K562 (cell line): ENCODE results near the gene P2RY14.

ENCODE experiments used
- FOXK1 ChIP-seq: sonication (generic); formaldehyde crosslinking; IDR thresholded peaks from 2 replicates; pipeline ENCODE4 v1.8.0; 2022; ENCODE audit warnings: missing genetic modification reagents, mild to moderate bottlenecking, borderline replicate concordance
- GABPA ChIP-seq: fragments of 200-800 bp; sonication (Bioruptor generic); conservative IDR thresholded peaks from 2 replicates; pipeline ENCODE4 v1.6.1; 2016; ENCODE audit warnings: low read depth, missing genetic modification characterization, missing compliant biosample characterization
- NR3C1 ChIP-seq: sonication (generic); formaldehyde crosslinking; IDR thresholded peaks from 2 replicates; pipeline ENCODE4 v1.8.1; 2022; ENCODE audit warnings: missing genetic modification reagents
- TARDBP ChIP-seq: fragments of 450-650 bp; IDR thresholded peaks from 2 replicates; pipeline ENCODE4 v1.6.1; 2016
- TEAD4 ChIP-seq, 2 experiments: sonication (generic) in 1 of 2; formaldehyde crosslinking in 1 of 2; IDR thresholded peaks; 2 replicates each; pipeline versions ENCODE4 v1.6.1 to v1.8.0; 2012 to 2022; ENCODE audit warnings: borderline replicate concordance in 1 of 2, inconsistent platforms in 1 of 2, low read length in 1 of 2, mild to moderate bottlenecking in 1 of 2, missing genetic modification reagents in 1 of 2
- TF ChIP-seq, protein P1 (sequence below): sonication (generic); formaldehyde crosslinking; IDR thresholded peaks from 2 replicates; pipeline ENCODE4 v1.8.1; 2022; ENCODE audit warnings: missing genetic modification reagents
- TF ChIP-seq, protein P2 (sequence below), 2 experiments: fragments of 450-650 bp in 1 of 2; sonication (generic) in 1 of 2; formaldehyde crosslinking; conservative IDR thresholded peaks; 2 replicates each; pipeline versions ENCODE4 v1.4.0 to v1.8.1; 2020 to 2022; ENCODE audit warnings: mild to moderate bottlenecking in 1 of 2, missing genetic modification reagents in 1 of 2
- TF ChIP-seq, protein P3 (sequence below): sonication (generic); formaldehyde crosslinking; IDR thresholded peaks from 2 replicates; pipeline ENCODE4 v1.4.0; 2020; ENCODE audit warnings: mild to moderate bottlenecking, missing genetic modification reagents
- TF ChIP-seq, protein P4 (sequence below), 2 experiments: fragments of 450-650 bp in 1 of 2; sonication (generic) in 1 of 2; formaldehyde crosslinking in 1 of 2; IDR thresholded peaks; 2 replicates each; pipeline versions ENCODE4 v1.7.1 to v1.9.0; 2016 to 2022; ENCODE audit warnings: inconsistent platforms in 1 of 2, mild to moderate bottlenecking in 1 of 2, missing genetic modification reagents in 1 of 2
- TF ChIP-seq, protein P5 (sequence below), 3 experiments: IDR thresholded peaks in 2 of 3; conservative IDR thresholded peaks in 1 of 3; 2 replicates each; pipeline ENCODE4 v1.5.1; 2011 to 2012; ENCODE audit warnings: low read length in 3 of 3, mild to moderate bottlenecking in 3 of 3, control low read depth in 2 of 3, improper control_type of control experiment in 1 of 3, inconsistent platforms in 1 of 3, low read depth in 1 of 3, mixed read lengths in 1 of 3, moderate library complexity in 1 of 3; ENCODE audit not compliant: insufficient read depth in 2 of 3

DNA sequence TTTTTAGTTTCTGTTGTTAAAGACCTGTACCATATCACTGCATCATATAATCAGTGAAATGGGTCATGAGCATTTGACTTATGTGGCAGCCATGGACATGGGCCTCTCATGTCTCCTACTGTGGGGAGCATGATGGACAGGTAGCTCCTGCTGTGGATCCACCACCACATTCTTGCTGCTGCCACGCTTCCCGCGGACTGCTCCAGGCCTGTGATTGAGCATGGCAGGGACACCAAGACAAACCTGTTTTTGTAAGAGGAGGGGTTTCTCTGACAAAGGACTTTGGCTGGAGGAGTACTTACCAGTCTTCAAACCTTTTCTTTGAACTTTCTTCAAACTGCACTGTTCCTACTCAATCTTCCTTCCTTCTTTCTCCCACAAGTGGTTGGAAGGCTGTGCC lies 17.9 kb upstream of the P2RY14 start:
- no peak for TF ChIP-seq FOXK1
- TF ChIP-seq NR3C1 (CRISPR knock-in tag), result no peak
- TF ChIP-seq, protein P1, sequence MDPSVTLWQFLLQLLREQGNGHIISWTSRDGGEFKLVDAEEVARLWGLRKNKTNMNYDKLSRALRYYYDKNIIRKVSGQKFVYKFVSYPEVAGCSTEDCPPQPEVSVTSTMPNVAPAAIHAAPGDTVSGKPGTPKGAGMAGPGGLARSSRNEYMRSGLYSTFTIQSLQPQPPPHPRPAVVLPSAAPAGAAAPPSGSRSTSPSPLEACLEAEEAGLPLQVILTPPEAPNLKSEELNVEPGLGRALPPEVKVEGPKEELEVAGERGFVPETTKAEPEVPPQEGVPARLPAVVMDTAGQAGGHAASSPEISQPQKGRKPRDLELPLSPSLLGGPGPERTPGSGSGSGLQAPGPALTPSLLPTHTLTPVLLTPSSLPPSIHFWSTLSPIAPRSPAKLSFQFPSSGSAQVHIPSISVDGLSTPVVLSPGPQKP (CRISPR knock-in tag), result no peak
- no peak for TF ChIP-seq TARDBP
- TF ChIP-seq GABPA (tag), result no peak
- TF ChIP-seq, protein P2, sequence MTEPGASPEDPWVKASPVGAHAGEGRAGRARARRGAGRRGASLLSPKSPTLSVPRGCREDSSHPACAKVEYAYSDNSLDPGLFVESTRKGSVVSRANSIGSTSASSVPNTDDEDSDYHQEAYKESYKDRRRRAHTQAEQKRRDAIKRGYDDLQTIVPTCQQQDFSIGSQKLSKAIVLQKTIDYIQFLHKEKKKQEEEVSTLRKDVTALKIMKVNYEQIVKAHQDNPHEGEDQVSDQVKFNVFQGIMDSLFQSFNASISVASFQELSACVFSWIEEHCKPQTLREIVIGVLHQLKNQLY (CRISPR knock-in tag; conservative IDR thresholded peaks at IDR 0.05), result no peak
- TF ChIP-seq, protein P3, sequence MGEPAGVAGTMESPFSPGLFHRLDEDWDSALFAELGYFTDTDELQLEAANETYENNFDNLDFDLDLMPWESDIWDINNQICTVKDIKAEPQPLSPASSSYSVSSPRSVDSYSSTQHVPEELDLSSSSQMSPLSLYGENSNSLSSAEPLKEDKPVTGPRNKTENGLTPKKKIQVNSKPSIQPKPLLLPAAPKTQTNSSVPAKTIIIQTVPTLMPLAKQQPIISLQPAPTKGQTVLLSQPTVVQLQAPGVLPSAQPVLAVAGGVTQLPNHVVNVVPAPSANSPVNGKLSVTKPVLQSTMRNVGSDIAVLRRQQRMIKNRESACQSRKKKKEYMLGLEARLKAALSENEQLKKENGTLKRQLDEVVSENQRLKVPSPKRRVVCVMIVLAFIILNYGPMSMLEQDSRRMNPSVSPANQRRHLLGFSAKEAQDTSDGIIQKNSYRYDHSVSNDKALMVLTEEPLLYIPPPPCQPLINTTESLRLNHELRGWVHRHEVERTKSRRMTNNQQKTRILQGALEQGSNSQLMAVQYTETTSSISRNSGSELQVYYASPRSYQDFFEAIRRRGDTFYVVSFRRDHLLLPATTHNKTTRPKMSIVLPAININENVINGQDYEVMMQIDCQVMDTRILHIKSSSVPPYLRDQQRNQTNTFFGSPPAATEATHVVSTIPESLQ (CRISPR knock-in tag), result no peak
- TF ChIP-seq, protein P4, sequence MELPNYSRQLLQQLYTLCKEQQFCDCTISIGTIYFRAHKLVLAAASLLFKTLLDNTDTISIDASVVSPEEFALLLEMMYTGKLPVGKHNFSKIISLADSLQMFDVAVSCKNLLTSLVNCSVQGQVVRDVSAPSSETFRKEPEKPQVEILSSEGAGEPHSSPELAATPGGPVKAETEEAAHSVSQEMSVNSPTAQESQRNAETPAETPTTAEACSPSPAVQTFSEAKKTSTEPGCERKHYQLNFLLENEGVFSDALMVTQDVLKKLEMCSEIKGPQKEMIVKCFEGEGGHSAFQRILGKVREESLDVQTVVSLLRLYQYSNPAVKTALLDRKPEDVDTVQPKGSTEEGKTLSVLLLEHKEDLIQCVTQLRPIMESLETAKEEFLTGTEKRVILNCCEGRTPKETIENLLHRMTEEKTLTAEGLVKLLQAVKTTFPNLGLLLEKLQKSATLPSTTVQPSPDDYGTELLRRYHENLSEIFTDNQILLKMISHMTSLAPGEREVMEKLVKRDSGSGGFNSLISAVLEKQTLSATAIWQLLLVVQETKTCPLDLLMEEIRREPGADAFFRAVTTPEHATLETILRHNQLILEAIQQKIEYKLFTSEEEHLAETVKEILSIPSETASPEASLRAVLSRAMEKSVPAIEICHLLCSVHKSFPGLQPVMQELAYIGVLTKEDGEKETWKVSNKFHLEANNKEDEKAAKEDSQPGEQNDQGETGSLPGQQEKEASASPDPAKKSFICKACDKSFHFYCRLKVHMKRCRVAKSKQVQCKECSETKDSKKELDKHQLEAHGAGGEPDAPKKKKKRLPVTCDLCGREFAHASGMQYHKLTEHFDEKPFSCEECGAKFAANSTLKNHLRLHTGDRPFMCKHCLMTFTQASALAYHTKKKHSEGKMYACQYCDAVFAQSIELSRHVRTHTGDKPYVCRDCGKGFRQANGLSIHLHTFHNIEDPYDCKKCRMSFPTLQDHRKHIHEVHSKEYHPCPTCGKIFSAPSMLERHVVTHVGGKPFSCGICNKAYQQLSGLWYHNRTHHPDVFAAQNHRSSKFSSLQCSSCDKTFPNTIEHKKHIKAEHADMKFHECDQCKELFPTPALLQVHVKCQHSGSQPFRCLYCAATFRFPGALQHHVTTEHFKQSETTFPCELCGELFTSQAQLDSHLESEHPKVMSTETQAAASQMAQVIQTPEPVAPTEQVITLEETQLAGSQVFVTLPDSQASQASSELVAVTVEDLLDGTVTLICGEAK (IDR thresholded peaks at IDR 0.05), result no peak
- TF ChIP-seq, protein P4 (CRISPR knock-in tag; IDR thresholded peaks at IDR 0.05), result no peak
- TF ChIP-seq TEAD4 (IDR thresholded peaks at IDR 0.05; ENCODE audit: low read length), result no peak
- no peak for TF ChIP-seq TEAD4 (CRISPR knock-in tag; IDR thresholded peaks at IDR 0.05; ENCODE audit: borderline replicate concordance)
- TF ChIP-seq, protein P5, sequence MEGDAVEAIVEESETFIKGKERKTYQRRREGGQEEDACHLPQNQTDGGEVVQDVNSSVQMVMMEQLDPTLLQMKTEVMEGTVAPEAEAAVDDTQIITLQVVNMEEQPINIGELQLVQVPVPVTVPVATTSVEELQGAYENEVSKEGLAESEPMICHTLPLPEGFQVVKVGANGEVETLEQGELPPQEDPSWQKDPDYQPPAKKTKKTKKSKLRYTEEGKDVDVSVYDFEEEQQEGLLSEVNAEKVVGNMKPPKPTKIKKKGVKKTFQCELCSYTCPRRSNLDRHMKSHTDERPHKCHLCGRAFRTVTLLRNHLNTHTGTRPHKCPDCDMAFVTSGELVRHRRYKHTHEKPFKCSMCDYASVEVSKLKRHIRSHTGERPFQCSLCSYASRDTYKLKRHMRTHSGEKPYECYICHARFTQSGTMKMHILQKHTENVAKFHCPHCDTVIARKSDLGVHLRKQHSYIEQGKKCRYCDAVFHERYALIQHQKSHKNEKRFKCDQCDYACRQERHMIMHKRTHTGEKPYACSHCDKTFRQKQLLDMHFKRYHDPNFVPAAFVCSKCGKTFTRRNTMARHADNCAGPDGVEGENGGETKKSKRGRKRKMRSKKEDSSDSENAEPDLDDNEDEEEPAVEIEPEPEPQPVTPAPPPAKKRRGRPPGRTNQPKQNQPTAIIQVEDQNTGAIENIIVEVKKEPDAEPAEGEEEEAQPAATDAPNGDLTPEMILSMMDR (IDR thresholded peaks at IDR 0.05 in 2 of 3, conservative IDR thresholded peaks at IDR 0.05 in 1 of 3; ENCODE audit: insufficient read depth in 2 of 3, low read depth in 1 of 3, low read length in 3 of 3), result no peak
